NT2/D1 (cell line): ENCODE data around the gene SCEL.

ENCODE experiments used
- SUZ12 ChIP-seq: IDR thresholded peaks from 2 replicates; pipeline ENCODE4 v1.6.1; 2011; ENCODE audit not compliant: insufficient read length, insufficient read depth; ENCODE audit errors: extremely low read depth
- YY1 ChIP-seq: IDR thresholded peaks from 2 replicates; pipeline ENCODE4 v1.6.1; 2011; ENCODE audit not compliant: insufficient read length, insufficient read depth
- ZNF274 ChIP-seq: IDR thresholded peaks from 2 replicates; pipeline ENCODE4 v1.6.1; 2011; ENCODE audit warnings: mild to moderate bottlenecking, low read depth, low read length

GRCh38 chr13:77687799-77688198 lies 152.3 kb downstream of the SCEL start:
- TF ChIP-seq YY1 (no peak), SUZ12 (no peak), ZNF274 (no peak)
